ENCODE data around the gene ABCA8.

DNA sequence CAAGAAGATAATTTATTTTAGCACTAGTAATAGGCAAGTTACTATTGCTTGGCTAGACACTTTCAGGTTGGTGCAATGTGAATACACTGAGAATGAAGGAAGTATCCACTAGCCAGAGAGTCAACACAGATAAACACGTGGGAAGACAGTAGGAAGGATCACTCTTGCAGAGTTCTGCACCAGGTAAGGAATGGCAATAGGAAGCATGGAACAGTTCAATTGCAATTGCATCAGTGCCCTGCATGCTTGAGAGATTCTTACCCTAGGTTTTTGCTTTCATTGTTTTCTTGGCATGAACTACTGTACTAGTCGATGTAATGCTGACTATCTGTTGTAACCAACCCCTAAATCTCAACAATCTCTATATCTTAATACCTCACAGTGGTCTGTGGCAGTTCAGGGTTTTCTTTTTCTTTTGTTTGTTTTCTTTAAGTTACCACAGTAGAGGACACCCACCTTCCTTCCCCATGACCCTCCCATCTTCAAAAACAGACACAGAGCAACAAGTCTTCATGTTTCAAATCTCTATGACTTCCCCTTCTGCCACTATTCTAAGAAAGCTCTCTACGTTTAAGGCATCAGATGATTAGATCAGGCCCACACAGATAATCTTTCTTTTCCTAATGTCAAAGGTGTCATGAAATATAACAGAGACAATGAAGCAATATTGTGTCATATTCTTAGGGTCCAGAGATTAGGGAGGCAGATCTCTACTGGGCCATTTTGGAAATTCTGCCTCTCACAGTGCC is 18.1 kb upstream of the ABCA8 start:
- no peak for TF ChIP-seq ZNF394 (tag by site-specific recombination; IDR thresholded peaks at IDR 0.05; ENCODE audit: borderline replicate concordance)
- TF ChIP-seq, protein P1, sequence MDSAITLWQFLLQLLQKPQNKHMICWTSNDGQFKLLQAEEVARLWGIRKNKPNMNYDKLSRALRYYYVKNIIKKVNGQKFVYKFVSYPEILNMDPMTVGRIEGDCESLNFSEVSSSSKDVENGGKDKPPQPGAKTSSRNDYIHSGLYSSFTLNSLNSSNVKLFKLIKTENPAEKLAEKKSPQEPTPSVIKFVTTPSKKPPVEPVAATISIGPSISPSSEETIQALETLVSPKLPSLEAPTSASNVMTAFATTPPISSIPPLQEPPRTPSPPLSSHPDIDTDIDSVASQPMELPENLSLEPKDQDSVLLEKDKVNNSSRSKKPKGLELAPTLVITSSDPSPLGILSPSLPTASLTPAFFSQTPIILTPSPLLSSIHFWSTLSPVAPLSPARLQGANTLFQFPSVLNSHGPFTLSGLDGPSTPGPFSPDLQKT (IDR thresholded peaks at IDR 0.05; ENCODE audit: borderline replicate concordance, low read depth, low read length) = no peak
- TF ChIP-seq ZNF10 (tag by site-specific recombination; IDR thresholded peaks at IDR 0.05) = no peak
- TF ChIP-seq ZNF174 (tag by site-specific recombination; IDR thresholded peaks at IDR 0.05) = no peak
- no peak for TF ChIP-seq ZNF335 (tag by site-specific recombination; conservative IDR thresholded peaks at IDR 0.05)
- no peak for TF ChIP-seq BCL11B (tag by site-specific recombination; IDR thresholded peaks at IDR 0.05; ENCODE audit: low read depth)
- TF ChIP-seq, protein P2, sequence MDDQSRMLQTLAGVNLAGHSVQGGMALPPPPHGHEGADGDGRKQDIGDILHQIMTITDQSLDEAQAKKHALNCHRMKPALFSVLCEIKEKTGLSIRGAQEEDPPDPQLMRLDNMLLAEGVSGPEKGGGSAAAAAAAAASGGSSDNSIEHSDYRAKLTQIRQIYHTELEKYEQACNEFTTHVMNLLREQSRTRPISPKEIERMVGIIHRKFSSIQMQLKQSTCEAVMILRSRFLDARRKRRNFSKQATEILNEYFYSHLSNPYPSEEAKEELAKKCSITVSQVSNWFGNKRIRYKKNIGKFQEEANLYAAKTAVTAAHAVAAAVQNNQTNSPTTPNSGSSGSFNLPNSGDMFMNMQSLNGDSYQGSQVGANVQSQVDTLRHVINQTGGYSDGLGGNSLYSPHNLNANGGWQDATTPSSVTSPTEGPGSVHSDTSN (CRISPR knock-in tag; IDR thresholded peaks at IDR 0.05) = no peak
- no peak for TF ChIP-seq ZNF529 (tag by site-specific recombination; IDR thresholded peaks at IDR 0.05; ENCODE audit: insufficient replicate concordance)

All from HEK293 (cell line).